GM18499 (cell line): ENCODE measurements around the gene ATAD3C.
"Not testable (repeated sequence)": the region's sequence is repeated elsewhere in the genome, so short reads cannot be mapped to it uniquely, and the experiment has no call there.

Experiments used
- ATAC-seq: cut with Tn5 transposase; IDR thresholded peaks from one replicate; pipeline ENCODE4 v1.9.1; 2021; ENCODE audit warnings: moderate number of reproducible peaks; ENCODE audit not compliant: insufficient read depth, unreplicated experiment

The ATAD3C gene

GRCh38 chr1:1418464-1419362, 30.8 kb upstream of the ATAD3C start:
- no peak for ATAC-seq

- no peak for ATAC-seq
Measured at GRCh38 chr1:1419363-1419812, 30.1 kb upstream of the ATAD3C start.

DNA sequence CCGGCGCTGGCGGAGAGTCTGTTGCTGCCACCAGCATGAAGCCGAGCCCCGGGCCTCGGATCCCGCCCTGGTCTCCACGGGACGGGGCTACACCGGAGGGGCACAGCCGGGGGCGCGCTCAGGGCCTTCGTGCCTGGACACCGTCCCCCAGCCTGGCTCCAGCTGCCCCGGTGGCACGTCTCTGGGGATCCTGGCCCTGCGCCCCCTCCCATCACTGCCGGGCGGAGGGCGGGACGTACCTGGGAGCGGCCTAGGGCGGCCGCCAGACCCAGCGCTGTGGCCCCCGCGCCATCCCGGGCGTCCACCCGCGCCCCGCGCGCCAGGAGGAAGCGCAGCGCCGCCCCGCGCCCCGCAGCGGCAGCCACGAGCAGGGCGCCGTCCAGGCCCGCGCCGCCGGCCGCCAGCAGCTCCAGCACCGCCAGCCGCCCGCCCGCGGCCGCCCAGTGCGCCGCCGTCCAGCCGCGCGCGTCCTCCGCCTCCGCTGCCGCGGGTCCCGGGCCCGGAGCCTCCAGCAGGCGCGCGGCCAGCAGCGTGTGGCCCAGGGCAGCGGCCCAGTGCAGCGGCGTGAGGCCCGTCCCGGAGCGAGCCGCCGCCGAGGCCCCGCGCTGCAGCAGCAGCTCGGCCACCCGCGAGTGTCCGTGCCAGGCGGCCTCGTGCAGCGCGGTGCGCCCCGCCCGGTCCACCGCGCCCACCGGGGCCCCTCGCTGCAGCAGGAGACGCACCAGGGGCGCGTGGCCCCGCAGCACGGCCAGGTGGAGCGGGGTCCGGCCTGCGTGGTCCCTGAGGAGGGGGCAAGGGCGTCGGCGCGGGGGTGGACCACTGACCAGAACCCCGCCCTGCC, 29.5 kb upstream of the ATAD3C start:
- no peak for ATAC-seq

- ATAC-seq, result no peak
Measured at GRCh38 chr1:1420654-1421141, 28.8 kb upstream of the ATAD3C start.

DNA sequence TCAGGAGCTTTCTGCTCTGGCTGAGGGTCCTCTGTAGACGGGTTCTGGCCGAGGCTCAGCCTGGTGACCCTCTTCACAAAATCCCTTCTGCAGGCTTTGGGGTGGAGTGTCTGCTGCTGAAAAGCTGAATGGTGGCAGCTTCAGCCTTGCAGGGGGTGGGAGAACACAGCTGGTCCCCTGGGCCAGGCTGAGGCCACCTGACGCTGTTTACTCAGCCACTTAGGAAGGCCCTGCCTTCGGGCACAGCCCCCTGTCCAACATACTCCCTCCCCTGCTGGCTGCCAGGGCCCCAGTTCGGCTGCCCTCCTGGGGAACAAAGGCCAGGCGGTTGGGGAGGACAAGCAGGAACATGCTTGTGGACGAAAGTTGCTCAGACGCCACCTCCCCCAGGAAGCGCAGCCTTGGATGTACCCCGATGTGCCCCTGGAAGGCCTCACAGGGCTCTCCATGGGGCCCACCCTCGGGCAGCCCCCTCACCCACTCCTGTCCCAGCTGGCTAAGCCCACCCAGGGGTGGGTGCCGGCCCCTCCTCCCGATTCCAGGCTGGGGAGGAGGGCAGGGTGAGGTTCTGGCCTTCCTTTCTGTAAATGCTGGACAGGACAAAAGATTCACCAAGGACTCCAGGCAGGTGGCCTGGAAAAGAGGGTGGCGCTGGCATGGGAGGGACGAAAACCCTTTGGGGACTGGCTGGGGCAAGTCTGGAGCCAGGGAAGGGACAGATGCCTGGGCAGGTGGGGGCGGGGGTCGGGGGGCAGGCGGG, 28.2 kb upstream of the ATAD3C start, which contains the start of gene ANKRD65:
ANKRD65 (minus strand) TSS at position 130 of the 760 bp plus-strand sequence. CDS start 271 bp downstream, outside the sequence.
- ATAC-seq, result no peak

DNA sequence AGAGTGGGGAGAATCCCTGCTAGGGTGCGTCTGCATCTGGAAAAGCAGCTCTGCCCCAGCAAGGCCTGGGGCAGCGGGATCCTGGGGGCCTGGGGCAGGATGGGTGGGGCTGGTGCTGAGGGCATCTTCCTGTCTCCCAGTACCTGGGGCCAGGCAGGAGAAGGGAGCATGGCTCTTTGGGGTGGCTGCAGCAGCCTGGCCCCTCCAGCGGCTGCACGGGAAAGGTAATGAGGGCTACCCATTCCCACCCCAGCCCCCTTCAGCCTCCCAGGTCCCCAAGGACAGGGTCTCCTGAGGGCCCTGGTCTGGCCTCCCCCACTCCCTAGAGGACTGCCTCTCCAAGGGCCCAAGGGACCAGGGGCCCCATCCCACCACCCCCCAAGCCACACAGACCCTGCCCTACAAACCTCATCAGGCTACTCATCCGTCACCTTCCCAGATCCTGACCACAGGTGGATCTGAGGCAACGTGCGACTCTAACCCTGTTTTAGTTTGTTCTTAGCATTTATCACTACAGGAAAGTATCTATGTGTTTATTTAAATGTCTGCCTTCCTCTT, 27.5 kb upstream of the ATAD3C start:
- ATAC-seq, result no peak

- ATAC-seq, result no peak
Measured at GRCh38 chr1:1422465-1423244, 26.8 kb upstream of the ATAD3C start.

DNA sequence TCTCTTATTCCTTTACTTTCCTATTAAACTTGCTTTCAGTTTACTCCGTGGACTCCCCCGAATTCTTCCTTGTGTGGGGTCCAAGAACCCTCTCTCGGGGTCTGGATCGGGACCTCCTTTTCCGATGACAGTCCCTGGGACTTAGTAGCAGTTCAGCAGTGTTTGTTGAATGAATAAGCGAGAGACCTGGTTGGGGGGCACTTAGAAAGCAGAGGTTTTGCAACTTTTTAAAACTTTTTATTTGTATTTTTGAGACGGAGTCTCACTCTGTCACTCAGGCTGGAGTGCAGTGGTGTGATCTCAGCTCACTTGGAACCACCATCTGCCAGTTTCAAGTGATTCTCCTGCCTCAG, 26.3 kb upstream of the ATAD3C start:
- no peak for ATAC-seq

DNA sequence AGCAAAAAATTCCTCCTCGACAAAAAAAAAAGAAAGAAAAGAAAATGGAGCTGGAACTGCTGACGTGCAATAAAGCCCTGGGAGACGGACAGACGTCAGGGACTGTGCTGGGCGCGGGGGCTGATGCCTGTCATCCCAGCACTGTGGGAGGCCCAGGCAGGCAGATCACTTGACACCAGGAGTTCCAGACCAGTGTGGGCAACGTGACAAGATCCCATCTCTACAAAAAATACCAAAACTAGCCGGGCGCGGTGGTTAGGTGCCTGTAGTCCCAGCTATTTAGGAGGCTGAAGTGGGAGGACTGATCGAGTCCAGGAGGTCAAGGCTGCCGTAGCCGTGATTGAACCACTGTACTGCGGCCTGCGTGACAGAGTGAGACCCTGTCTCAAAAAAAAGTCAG, 24.8 kb upstream of the ATAD3C start:
- no peak for ATAC-seq

DNA sequence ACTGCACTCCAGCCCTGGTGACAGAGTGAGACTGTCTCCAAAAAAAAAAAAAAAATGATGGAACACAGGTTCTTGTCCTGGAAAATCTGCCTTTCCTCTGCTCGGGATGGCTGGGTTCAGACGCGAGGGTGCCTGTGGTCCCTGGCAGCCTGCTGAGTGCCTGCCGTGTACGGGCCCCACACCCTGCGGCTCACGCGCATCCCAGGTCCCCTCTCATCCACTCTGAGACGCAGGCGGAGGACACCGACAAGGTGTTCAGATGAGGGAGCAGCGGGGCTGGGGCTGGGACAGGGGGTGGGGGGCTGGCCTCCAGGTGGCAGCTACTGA, 24.1 kb upstream of the ATAD3C start:
- ATAC-seq, result no peak

DNA sequence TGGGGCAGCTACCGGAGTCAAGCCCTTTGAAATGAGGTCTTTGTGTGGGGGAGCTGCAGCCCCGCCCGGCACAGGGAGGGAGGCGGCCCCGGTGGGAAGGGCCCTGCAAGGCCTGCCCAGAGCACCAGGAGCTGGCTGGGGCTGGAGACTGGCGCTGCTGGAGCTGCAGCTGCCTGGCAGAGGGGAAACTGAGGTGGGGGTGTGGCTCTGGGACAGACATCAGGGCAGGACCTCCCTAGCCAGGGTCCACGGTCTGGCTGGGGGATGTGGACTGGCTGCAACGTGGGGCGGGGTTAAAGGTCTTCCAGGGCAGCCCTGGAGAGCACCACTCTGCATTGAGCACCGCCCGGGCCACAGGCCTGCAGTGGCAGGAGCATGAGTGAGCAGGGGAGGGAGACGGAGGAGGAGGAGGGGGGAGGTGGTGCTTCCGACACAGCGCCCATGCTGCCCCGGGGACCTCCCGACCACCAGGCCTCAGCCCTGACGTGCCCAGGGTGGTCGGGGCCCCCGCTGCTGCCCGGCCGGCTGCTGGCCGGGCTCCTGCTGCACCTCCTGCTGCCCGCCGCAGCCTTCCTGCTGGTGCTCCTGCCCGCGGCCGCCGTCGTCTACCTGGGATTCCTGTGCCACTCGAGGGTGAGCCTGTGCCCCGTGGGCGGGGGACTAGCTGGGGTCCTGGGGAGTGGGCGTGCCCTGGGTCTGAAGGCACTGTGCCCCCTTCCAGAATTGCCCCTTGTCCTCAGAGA, 23.6 kb upstream of the ATAD3C start:
- no peak for ATAC-seq

GRCh38 chr1:1426496-1427105, 22.9 kb upstream of the ATAD3C start:
- no peak for ATAC-seq

DNA sequence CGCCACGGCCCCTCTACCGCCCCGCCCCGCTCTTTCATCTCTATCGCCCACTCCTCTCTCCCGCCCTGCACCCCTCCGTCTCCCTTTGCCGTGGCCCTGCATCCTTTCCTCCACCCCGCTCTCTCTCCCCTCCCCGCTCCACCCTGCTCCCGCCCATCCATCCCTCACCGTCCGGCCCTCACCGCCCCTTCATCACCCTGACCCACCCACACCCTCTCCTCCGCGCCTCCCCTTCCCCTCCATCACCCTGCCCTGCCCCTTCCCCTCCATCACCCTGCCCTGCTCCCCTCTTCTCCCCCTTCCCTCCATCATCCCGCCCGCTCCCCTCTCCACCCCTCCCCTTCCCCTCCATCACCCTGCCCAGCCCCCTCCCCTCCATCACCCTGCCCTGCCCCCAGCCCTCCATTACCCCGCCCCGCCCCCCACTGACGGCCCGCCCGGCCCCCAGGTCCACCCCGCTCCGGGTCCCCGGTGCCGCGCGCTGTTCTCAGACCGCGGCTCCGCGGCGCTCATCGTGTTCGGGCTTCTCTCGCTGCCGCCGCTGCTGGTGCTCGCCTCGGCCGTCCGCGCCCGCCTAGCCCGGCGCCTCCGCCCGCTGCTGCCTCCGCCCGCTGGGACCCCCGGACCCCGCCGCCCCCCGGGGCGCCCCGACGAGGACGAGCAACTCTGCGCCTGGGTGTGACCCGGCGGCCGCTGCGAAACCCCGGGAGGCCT, 22.2 kb upstream of the ATAD3C start:
- ATAC-seq, result no peak

DNA sequence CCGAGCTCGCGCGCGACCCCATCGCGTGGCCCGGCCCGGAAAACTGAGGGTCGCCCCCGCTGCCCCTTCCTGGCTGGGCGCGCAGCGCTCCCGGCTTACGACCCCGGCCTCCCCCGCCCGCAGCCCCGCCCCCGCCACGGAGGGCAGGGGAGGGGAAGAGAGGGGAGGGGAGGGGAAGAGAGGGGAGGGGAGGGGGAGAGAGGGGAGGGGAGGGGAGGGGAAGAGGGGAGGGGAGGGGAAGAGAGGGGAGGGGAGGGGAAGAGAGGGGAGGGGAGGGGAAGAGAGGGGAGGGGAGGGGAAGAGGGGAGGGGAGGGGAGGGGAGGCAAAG, 21.7 kb upstream of the ATAD3C start:
- no peak for ATAC-seq

DNA sequence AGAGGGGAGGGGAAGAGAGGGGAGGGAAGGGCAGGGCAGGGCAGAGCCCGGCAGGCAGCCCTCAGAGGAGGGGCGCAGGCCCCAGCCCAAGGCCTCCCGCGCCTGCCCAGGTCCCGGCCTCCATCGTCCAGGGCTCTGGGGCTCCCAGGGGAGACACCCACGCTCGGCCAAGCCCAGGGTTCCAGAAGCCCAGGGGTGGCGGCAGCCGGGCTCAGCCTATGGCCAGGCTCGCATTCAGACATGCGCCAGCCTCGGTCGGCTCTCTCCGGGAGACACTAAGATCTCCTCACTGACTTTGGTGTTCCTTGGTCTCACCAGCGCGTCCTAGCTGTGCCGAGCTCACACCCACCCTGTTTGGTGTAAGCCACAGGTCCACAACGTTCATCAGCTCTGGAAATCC, 21.3 kb upstream of the ATAD3C start:
- no peak for ATAC-seq

- not testable (repeated sequence) for ATAC-seq
Measured at GRCh38 chr1:1428967-1429366, 20.5 kb upstream of the ATAD3C start.

DNA sequence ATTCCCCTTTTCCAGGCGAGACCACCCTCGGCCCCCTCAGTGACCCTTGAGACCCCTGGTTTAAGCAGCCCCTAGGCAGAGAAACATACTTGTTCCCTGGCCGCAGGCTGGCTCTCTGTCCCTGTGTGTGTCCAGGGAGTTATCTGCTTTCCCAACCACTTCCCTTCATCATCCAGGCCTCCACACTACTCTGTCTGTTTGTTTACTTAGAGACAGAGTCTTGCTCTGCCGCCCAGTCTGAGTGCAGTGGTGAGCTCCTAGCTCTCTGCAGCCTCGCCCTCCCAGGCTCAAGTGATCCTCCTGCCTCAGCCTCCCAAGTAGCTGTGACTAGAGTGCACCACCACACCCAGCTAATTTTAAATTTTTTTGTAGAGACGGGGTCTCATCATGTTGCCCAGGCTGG, 19.8 kb upstream of the ATAD3C start:
- ATAC-seq, result no peak
